Measurements from ENCODE around the gene DEPDC1. TPM values are rescaled to one million over a fixed set of nuclear protein-coding genes. Genes with fewer than 3 reads are reported as not detected.

The DEPDC1 gene
- total and polyA plus RNA-seq, 2 experiments from 2014 or later, result 2.9 to 5.0 TPM

GRCh38 chr1:68490046-68490651 is 6.7 kb downstream of the DEPDC1 start:
- WGBS (ENCODE audit: low lambda C conversion rate, missing lambda C conversion rate), result 98% methylated on average over 2 of the region's 2 CpGs
- Histone ChIP-seq H3K79me2 (peaks cover 12% of the 10 kb centered on the region), H3K36me3 (replicated peaks; ENCODE audit: insufficient read depth, low read depth) (no peaks in the 10 kb centered on the region), H3K4me2 (no peak overlapping the region), H3K4me1 (ENCODE audit: insufficient read depth) (no peaks in the 10 kb centered on the region), H2AFZ (no peak overlapping the region), H3K27me3 (no peaks in the 10 kb centered on the region), H4K20me1 (ENCODE audit: insufficient read depth, poor library complexity, severe bottlenecking) (no peaks in the 10 kb centered on the region), H3K4me3 (no peak overlapping the region), H3K9me3 (ENCODE audit: low read depth) (no peaks in the 10 kb centered on the region), H3K9me2 (replicated peaks; ENCODE audit: insufficient read depth) (no peaks in the 10 kb centered on the region), H3K27ac (no peak overlapping the region)
- no peak for DNase-seq (ENCODE audit: low spot score)
- TF ChIP-seq EZH2 (IDR thresholded peaks at IDR 0.05; ENCODE audit: borderline replicate concordance) (no peak), EZH2phosphoT487 (IDR thresholded peaks at IDR 0.05; ENCODE audit: low read depth, severe bottlenecking, unreplicated experiment) (no peak)
- TF ChIP-seq, protein P1, sequence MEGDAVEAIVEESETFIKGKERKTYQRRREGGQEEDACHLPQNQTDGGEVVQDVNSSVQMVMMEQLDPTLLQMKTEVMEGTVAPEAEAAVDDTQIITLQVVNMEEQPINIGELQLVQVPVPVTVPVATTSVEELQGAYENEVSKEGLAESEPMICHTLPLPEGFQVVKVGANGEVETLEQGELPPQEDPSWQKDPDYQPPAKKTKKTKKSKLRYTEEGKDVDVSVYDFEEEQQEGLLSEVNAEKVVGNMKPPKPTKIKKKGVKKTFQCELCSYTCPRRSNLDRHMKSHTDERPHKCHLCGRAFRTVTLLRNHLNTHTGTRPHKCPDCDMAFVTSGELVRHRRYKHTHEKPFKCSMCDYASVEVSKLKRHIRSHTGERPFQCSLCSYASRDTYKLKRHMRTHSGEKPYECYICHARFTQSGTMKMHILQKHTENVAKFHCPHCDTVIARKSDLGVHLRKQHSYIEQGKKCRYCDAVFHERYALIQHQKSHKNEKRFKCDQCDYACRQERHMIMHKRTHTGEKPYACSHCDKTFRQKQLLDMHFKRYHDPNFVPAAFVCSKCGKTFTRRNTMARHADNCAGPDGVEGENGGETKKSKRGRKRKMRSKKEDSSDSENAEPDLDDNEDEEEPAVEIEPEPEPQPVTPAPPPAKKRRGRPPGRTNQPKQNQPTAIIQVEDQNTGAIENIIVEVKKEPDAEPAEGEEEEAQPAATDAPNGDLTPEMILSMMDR (IDR thresholded peaks at IDR 0.05; ENCODE audit: poor library complexity), result no peak

GRCh38 chr1:68485431-68486022 is 11.4 kb downstream of the DEPDC1 start:
- no peak for TF ChIP-seq EZH2phosphoT487 (IDR thresholded peaks at IDR 0.05; ENCODE audit: low read depth, severe bottlenecking, unreplicated experiment)
- TF ChIP-seq, protein P1 (IDR thresholded peaks at IDR 0.05; ENCODE audit: poor library complexity), result no peak
- no peak for TF ChIP-seq EZH2 (IDR thresholded peaks at IDR 0.05; ENCODE audit: borderline replicate concordance)
- Histone ChIP-seq H3K4me1 (ENCODE audit: insufficient read depth) (no peaks in the 10 kb centered on the region), H3K4me3 (no peak overlapping the region), H3K79me2 (no peaks in the 10 kb centered on the region), H3K36me3 (replicated peaks; ENCODE audit: insufficient read depth, low read depth) (no peaks in the 10 kb centered on the region), H3K27me3 (no peaks in the 10 kb centered on the region), H3K9me2 (replicated peaks; ENCODE audit: insufficient read depth) (no peaks in the 10 kb centered on the region), H4K20me1 (ENCODE audit: insufficient read depth, poor library complexity, severe bottlenecking) (no peaks in the 10 kb centered on the region), H2AFZ (no peak overlapping the region), H3K27ac (no peak overlapping the region), H3K9me3 (ENCODE audit: low read depth) (no peaks in the 10 kb centered on the region), H3K4me2 (no peak overlapping the region)
- 49% methylated on average over 3 of the region's 3 CpGs for WGBS (ENCODE audit: low lambda C conversion rate, missing lambda C conversion rate)
- no peak for DNase-seq (ENCODE audit: low spot score)

DNA sequence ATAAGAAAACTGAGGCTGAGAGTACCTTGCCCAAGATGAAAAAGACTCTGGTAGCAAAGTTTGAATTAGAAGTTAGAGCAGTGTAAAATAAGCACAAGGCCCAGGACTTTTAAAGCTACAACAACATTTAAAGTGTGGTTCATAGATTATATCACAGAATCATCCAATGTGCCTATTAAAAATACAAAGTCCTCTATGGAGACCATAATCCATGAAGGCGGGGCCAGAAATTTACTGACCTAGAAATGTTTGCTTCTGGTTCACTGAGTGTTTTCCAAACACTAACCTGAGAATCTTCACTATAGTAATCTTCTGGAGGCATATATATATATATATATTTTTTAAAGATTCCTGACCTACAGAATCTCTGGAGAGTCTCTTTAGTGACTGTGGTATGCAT is 12.3 kb downstream of the DEPDC1 start:
- Histone ChIP-seq H2AFZ (no peak overlapping the region), H3K4me3 (no peak overlapping the region), H3K4me2 (no peak overlapping the region), H4K20me1 (ENCODE audit: insufficient read depth, poor library complexity, severe bottlenecking) (no peaks in the 10 kb centered on the region), H3K36me3 (replicated peaks; ENCODE audit: insufficient read depth, low read depth) (no peaks in the 10 kb centered on the region), H3K9me2 (replicated peaks; ENCODE audit: insufficient read depth) (no peaks in the 10 kb centered on the region), H3K27ac (no peak overlapping the region), H3K9me3 (ENCODE audit: low read depth) (no peaks in the 10 kb centered on the region), H3K27me3 (no peaks in the 10 kb centered on the region), H3K79me2 (no peaks in the 10 kb centered on the region), H3K4me1 (ENCODE audit: insufficient read depth) (no peaks in the 10 kb centered on the region)
- no peak for TF ChIP-seq EZH2phosphoT487 (IDR thresholded peaks at IDR 0.05; ENCODE audit: low read depth, severe bottlenecking, unreplicated experiment)
- TF ChIP-seq EZH2 (IDR thresholded peaks at IDR 0.05; ENCODE audit: borderline replicate concordance), result no peak
- TF ChIP-seq, protein P1 (IDR thresholded peaks at IDR 0.05; ENCODE audit: poor library complexity), result no peak
- no peak for DNase-seq (ENCODE audit: low spot score)
- WGBS (ENCODE audit: low lambda C conversion rate, missing lambda C conversion rate), result 100% methylated on average over 1 of the region's 1 CpG
